WTC11 (cell line): ENCODE measurements around the gene AARSD1. TPM values are rescaled to one million over a fixed set of nuclear protein-coding genes. Genes with fewer than 3 reads are reported as not detected.

ENCODE experiments used
- ATAC-seq: fragments of 200-7000 bp; cut with Tn5 transposase; 2 replicates; pipeline ENCODE4 v1.10.0; 2021; ENCODE audit warnings: mild to moderate bottlenecking, moderate library complexity
- CTCF ChIA-PET: fragments of 300-600 bp; sonication (Branson Sonifier 250); formaldehyde crosslinking; loops from one replicate; lab custom pipeline; 2021; ENCODE audit warnings: antibody characterized with exemption; lab: Charles Lee
- POLR2A ChIA-PET: fragments of 350-600 bp; sonication (Branson Sonifier 250); formaldehyde crosslinking; loops from one replicate; lab custom pipeline; 2021; ENCODE audit warnings: antibody characterized with exemption; lab: Charles Lee
- DNase-seq: peaks from one replicate; pipeline ENCODE4 v3.0.0; 2021; ENCODE audit warnings: low spot score
- H3K27ac Mint-ChIP-seq: 2 replicates; pipeline ENCODE4 v1.8.0; 2021; ENCODE audit warnings: mixed read lengths
- H3K27me3 Mint-ChIP-seq: 2 replicates; pipeline ENCODE4 v1.8.0; 2021; ENCODE audit warnings: low read depth, mild to moderate bottlenecking, moderate library complexity, mixed read lengths
- H3K36me3 Mint-ChIP-seq: 2 replicates; pipeline ENCODE4 v1.8.0; 2021; ENCODE audit warnings: mixed read lengths
- H3K4me1 Mint-ChIP-seq: 2 replicates; pipeline ENCODE4 v1.8.0; 2022; ENCODE audit warnings: mixed read lengths
- H3K4me3 Mint-ChIP-seq: 2 replicates; pipeline ENCODE4 v1.8.0; 2021; ENCODE audit warnings: mild to moderate bottlenecking, moderate library complexity, mixed read lengths
- H3K9me3 Mint-ChIP-seq: 2 replicates; pipeline ENCODE4 v1.8.0; 2021; ENCODE audit warnings: mixed read lengths
- AFF4 ChIP-seq: sonication (generic); formaldehyde crosslinking; IDR thresholded peaks from 2 replicates; pipeline ENCODE4 v1.8.1; 2023; ENCODE audit warnings: mild to moderate bottlenecking, missing genetic modification reagents, borderline replicate concordance
- CDX4 ChIP-seq: fragments of 250-450 bp; sonication (Bioruptor Pico); IDR thresholded peaks from 2 replicates; pipeline ENCODE4 v1.9.0; 2021; ENCODE audit warnings: moderate library complexity, mild to moderate bottlenecking, inconsistent platforms, borderline replicate concordance
- GRHL2 ChIP-seq: fragments of 250-450 bp; sonication (Bioruptor Pico); IDR thresholded peaks from 2 replicates; pipeline ENCODE4 v1.8.0; 2022; ENCODE audit warnings: mild to moderate bottlenecking, moderate library complexity; ENCODE audit not compliant: insufficient replicate concordance, severe bottlenecking
- GTF2I ChIP-seq: fragments of 250-450 bp; sonication (Bioruptor Pico); conservative IDR thresholded peaks from 2 replicates; pipeline ENCODE4 v1.4.0; 2021; ENCODE audit warnings: mild to moderate bottlenecking
- IRF2 ChIP-seq: sonication (generic); formaldehyde crosslinking; IDR thresholded peaks from 2 replicates; pipeline ENCODE4 v1.8.0; 2022; ENCODE audit warnings: low read depth, missing genetic modification reagents, borderline replicate concordance
- KAT7 ChIP-seq: sonication (generic); formaldehyde crosslinking; IDR thresholded peaks from 2 replicates; pipeline ENCODE4 v1.8.1; 2023; ENCODE audit warnings: missing genetic modification reagents, mild to moderate bottlenecking, borderline replicate concordance
- MXD4 ChIP-seq: fragments of 250-450 bp; sonication (Bioruptor Pico); IDR thresholded peaks from 2 replicates; pipeline ENCODE4 v1.8.0; 2021; ENCODE audit warnings: mild to moderate bottlenecking, moderate library complexity, borderline replicate concordance
- MYBL2 ChIP-seq: sonication (generic); formaldehyde crosslinking; IDR thresholded peaks from 2 replicates; pipeline ENCODE4 v1.8.1; 2023; ENCODE audit warnings: mild to moderate bottlenecking, moderate library complexity, missing genetic modification reagents
- NFE2L1 ChIP-seq: sonication (generic); formaldehyde crosslinking; IDR thresholded peaks from 2 replicates; pipeline ENCODE4 v1.8.1; 2023; ENCODE audit warnings: missing genetic modification reagents
- NR1H2 ChIP-seq: sonication (generic); formaldehyde crosslinking; IDR thresholded peaks from 2 replicates; pipeline ENCODE4 v1.9.0; 2021; ENCODE audit warnings: mild to moderate bottlenecking, moderate library complexity, missing genetic modification reagents
- RELA ChIP-seq: sonication (generic); formaldehyde crosslinking; IDR thresholded peaks from 2 replicates; pipeline ENCODE4 v1.8.1; 2022; ENCODE audit warnings: missing genetic modification reagents, mild to moderate bottlenecking, borderline replicate concordance
- USF1 ChIP-seq: sonication (generic); formaldehyde crosslinking; IDR thresholded peaks from 2 replicates; pipeline ENCODE4 v1.8.0; 2022; ENCODE audit warnings: mild to moderate bottlenecking, missing genetic modification reagents
- ZBTB21 ChIP-seq: sonication (generic); formaldehyde crosslinking; IDR thresholded peaks from 2 replicates; pipeline ENCODE4 v1.8.1; 2023; ENCODE audit warnings: mild to moderate bottlenecking, missing genetic modification reagents, borderline replicate concordance
- ZNF138 ChIP-seq: sonication (generic); formaldehyde crosslinking; conservative IDR thresholded peaks from 2 replicates; pipeline ENCODE4 v1.8.1; 2022; ENCODE audit warnings: mild to moderate bottlenecking, moderate library complexity, missing genetic modification reagents
- ZNF425 ChIP-seq: fragments of 250-450 bp; sonication (Bioruptor Pico); conservative IDR thresholded peaks from 2 replicates; pipeline ENCODE4 v1.9.0; 2021; ENCODE audit warnings: mild to moderate bottlenecking
- total RNA-seq: library from RNA; stranded (reverse); gene quantifications from 3 replicates; pipeline ENCODE4 v1.2.3, GENCODE V29; 2021
- TF ChIP-seq, protein P1 (sequence below): sonication (generic); formaldehyde crosslinking; IDR thresholded peaks from 2 replicates; pipeline ENCODE4 v1.8.1; 2023; ENCODE audit warnings: mild to moderate bottlenecking, moderate library complexity, missing genetic modification reagents
- TF ChIP-seq, protein P2 (sequence below): sonication (generic); formaldehyde crosslinking; conservative IDR thresholded peaks from 2 replicates; pipeline ENCODE4 v1.8.1; 2023; ENCODE audit warnings: mild to moderate bottlenecking, low read depth, missing genetic modification reagents, moderate library complexity
- TF ChIP-seq, protein P3 (sequence below): sonication (generic); formaldehyde crosslinking; IDR thresholded peaks from 2 replicates; pipeline ENCODE4 v1.8.1; 2022; ENCODE audit warnings: low read depth, mild to moderate bottlenecking, moderate library complexity, missing genetic modification reagents, borderline replicate concordance
- TF ChIP-seq, protein P4 (sequence below): sonication (generic); formaldehyde crosslinking; IDR thresholded peaks from 2 replicates; pipeline ENCODE4 v1.8.1; 2023; ENCODE audit warnings: mild to moderate bottlenecking, missing genetic modification reagents, moderate library complexity

The AARSD1 gene
- total RNA-seq, 1 experiment from 2014 or later, result 61.5 TPM

DNA sequence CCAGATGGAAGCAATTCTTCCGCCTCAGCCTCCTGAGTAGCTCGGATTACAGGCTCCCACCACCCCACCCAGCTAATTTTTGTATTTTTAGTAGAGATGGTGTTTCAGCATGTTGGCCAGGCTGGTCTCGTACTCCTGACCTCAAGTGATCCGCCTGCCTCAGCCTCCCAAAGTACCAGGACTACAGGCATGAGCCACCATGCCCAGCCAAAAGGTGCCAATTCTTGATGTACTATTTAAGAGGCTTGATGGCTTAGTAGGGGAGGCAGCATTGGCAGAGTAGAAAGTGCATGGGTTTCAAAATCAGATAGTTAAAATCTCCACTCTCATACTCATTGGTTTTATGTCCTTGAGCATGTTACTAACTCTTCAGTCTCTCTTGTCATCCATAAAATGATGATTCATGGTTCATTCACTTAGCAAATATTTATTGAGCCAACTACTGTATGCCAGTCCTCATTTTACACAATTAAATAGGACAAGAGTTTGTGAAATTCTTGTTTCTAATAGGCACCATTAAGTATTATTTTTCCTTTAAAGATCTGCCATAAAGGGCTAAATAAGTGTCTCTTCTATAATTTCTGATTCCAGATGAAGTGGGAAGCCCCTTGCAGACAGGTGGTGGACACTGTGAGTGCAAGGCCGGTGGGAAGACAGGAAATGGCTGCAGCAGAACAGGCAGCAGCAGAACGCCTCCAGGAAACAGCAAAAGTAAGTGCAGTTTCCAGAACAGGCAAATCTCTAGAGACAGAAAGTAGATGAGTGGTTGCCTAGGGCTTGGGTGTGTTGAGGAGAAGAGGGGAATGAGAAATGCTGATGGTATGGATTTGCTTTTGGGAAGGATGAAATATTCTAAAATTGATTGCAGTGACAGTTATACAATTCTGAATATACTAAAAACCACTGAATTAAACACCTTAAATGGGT is 25.7 kb upstream of the AARSD1 start:
- ATAC-seq (no peak), DNase-seq (no peak)
- ChIA-PET POLR2A (no interaction called here), CTCF (no interaction called here)
- Mint-ChIP-seq H3K4me3 (no peak overlapping the region), H3K27ac (no peak overlapping the region), H3K9me3 (no peaks in the 10 kb centered on the region), H3K4me1 (no peaks in the 10 kb centered on the region), H3K27me3 (no peaks in the 10 kb centered on the region), H3K36me3 (peaks cover 66% of the 10 kb centered on the region)
- TF ChIP-seq, protein P1, sequence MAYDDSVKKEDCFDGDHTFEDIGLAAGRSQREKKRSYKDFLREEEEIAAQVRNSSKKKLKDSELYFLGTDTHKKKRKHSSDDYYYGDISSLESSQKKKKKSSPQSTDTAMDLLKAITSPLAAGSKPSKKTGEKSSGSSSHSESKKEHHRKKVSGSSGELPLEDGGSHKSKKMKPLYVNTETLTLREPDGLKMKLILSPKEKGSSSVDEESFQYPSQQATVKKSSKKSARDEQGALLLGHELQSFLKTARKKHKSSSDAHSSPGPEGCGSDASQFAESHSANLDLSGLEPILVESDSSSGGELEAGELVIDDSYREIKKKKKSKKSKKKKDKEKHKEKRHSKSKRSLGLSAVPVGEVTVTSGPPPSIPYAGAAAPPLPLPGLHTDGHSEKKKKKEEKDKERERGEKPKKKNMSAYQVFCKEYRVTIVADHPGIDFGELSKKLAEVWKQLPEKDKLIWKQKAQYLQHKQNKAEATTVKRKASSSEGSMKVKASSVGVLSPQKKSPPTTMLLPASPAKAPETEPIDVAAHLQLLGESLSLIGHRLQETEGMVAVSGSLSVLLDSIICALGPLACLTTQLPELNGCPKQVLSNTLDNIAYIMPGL, result no peak
- no peak for TF ChIP-seq AFF4 (CRISPR knock-in tag)
- TF ChIP-seq, protein P2, sequence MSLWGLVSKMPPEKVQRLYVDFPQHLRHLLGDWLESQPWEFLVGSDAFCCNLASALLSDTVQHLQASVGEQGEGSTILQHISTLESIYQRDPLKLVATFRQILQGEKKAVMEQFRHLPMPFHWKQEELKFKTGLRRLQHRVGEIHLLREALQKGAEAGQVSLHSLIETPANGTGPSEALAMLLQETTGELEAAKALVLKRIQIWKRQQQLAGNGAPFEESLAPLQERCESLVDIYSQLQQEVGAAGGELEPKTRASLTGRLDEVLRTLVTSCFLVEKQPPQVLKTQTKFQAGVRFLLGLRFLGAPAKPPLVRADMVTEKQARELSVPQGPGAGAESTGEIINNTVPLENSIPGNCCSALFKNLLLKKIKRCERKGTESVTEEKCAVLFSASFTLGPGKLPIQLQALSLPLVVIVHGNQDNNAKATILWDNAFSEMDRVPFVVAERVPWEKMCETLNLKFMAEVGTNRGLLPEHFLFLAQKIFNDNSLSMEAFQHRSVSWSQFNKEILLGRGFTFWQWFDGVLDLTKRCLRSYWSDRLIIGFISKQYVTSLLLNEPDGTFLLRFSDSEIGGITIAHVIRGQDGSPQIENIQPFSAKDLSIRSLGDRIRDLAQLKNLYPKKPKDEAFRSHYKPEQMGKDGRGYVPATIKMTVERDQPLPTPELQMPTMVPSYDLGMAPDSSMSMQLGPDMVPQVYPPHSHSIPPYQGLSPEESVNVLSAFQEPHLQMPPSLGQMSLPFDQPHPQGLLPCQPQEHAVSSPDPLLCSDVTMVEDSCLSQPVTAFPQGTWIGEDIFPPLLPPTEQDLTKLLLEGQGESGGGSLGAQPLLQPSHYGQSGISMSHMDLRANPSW, result no peak
- no peak for TF ChIP-seq GTF2I
- TF ChIP-seq, protein P3, sequence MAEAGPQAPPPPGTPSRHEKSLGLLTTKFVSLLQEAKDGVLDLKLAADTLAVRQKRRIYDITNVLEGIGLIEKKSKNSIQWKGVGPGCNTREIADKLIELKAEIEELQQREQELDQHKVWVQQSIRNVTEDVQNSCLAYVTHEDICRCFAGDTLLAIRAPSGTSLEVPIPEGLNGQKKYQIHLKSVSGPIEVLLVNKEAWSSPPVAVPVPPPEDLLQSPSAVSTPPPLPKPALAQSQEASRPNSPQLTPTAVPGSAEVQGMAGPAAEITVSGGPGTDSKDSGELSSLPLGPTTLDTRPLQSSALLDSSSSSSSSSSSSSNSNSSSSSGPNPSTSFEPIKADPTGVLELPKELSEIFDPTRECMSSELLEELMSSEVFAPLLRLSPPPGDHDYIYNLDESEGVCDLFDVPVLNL (CRISPR knock-in tag), result no peak
- TF ChIP-seq NFE2L1 (CRISPR knock-in tag), result no peak

GRCh38 chr17:42989141-42989540 is 24.9 kb upstream of the AARSD1 start:
- Mint-ChIP-seq H3K9me3 (no peaks in the 10 kb centered on the region), H3K4me1 (no peaks in the 10 kb centered on the region), H3K4me3 (no peak overlapping the region), H3K27me3 (no peaks in the 10 kb centered on the region), H3K27ac (no peak overlapping the region), H3K36me3 (peaks cover 73% of the 10 kb centered on the region)
- CTCF ChIA-PET, result interaction anchor here (3.2 kb wide), 1 partner anchor 9 kb away, joined by 9 read pairs; the partner anchor contains the start of gene RPL27
- POLR2A ChIA-PET, result no interaction called here
- ATAC-seq, result no peak
- DNase-seq, result no peak
- no peak for TF ChIP-seq ZNF138 (CRISPR knock-in tag)
- no peak for TF ChIP-seq MYBL2 (CRISPR knock-in tag)
- TF ChIP-seq GTF2I, result no peak
- no peak for TF ChIP-seq IRF2
- TF ChIP-seq MXD4 (CRISPR knock-in tag), result no peak
- no peak for TF ChIP-seq ZBTB21
- no peak for TF ChIP-seq USF1 (CRISPR knock-in tag)
- TF ChIP-seq NR1H2 (CRISPR knock-in tag), result no peak
- no peak for TF ChIP-seq GRHL2 (CRISPR knock-in tag)
- no peak for TF ChIP-seq ZNF425 (CRISPR knock-in tag)
- TF ChIP-seq RELA, result no peak
- TF ChIP-seq CDX4 (CRISPR knock-in tag), result no peak
- TF ChIP-seq KAT7, result no peak
- TF ChIP-seq, protein P4, sequence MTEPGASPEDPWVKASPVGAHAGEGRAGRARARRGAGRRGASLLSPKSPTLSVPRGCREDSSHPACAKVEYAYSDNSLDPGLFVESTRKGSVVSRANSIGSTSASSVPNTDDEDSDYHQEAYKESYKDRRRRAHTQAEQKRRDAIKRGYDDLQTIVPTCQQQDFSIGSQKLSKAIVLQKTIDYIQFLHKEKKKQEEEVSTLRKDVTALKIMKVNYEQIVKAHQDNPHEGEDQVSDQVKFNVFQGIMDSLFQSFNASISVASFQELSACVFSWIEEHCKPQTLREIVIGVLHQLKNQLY, result no peak
